K562 (cell line): ENCODE results near the gene SLC25A33.

ENCODE experiments used
- SIN3A ChIP-seq, 2 experiments: fragments of 150-350 bp in 1 of 2; IDR thresholded peaks; 2 replicates each; pipeline ENCODE4 v1.6.1; 2011 to 2016; ENCODE audit warnings: borderline replicate concordance in 2 of 2, low read depth in 2 of 2, low read length in 2 of 2, mild to moderate bottlenecking in 2 of 2, moderate library complexity in 2 of 2; ENCODE audit not compliant: control insufficient read depth in 1 of 2
- ZNF280B ChIP-seq: fragments of 250-450 bp; sonication (Bioruptor Pico); IDR thresholded peaks from 2 replicates; pipeline ENCODE4 v1.5.1; 2021; ENCODE audit warnings: mild to moderate bottlenecking

GRCh38 chr1:9609998-9610397, 70.7 kb downstream of the SLC25A33 start:
- TF ChIP-seq SIN3A (IDR thresholded peaks at IDR 0.05; ENCODE audit: borderline replicate concordance in 2 of 2, control insufficient read depth in 1 of 2, low read depth in 2 of 2, low read length in 2 of 2), result no peak
- no peak for TF ChIP-seq ZNF280B (CRISPR knock-in tag)
